H7 (cell line): Measurements from ENCODE around the gene NR2F1-AS1. TPM values are rescaled to one million over a fixed set of nuclear protein-coding genes. Genes with fewer than 3 reads are reported as not detected.

Source experiments
- DNase-seq: peaks from one replicate; pipeline ENCODE4 v3.0.0; 2012
- H3K27me3 ChIP-seq: 2 replicates; pipeline ENCODE4 v1.6.0; 2011; ENCODE audit warnings: mild to moderate bottlenecking, low read length; ENCODE audit not compliant: control insufficient read depth, insufficient read depth
- H3K36me3 ChIP-seq: replicated peaks from 2 replicates; pipeline ENCODE4 v1.5.1; 2011; ENCODE audit warnings: low read length; ENCODE audit not compliant: control insufficient read depth, insufficient read depth
- H3K4me3 ChIP-seq: 2 replicates; pipeline ENCODE4 v1.5.1; 2011; ENCODE audit warnings: low read depth, mild to moderate bottlenecking, control low read depth, low read length, moderate library complexity; ENCODE audit not compliant: insufficient read depth
- total RNA-seq: library from RNA; depleted of rRNA; stranded (reverse); fragments of >200 nt; shearing (Covaris generic); gene quantifications from 2 replicates; pipeline ENCODE4 v1.2.3, GENCODE V29; 2014

Gene NR2F1-AS1
- total RNA-seq, 1 experiment from 2014 or later, result 1.1 TPM

- no peak overlapping the region for H3K4me3 ChIP-seq
- H3K27me3 ChIP-seq, result no peaks in the 10 kb centered on the region
- no peak for DNase-seq
- no peaks in the 10 kb centered on the region for H3K36me3 ChIP-seq
These were observed 147.6 kb downstream of the NR2F1-AS1 start for GRCh38 chr5:93433422-93433821.

GRCh38 chr5:93431250-93431649 lies 149.8 kb downstream of the NR2F1-AS1 start:
- Histone ChIP-seq H3K36me3 (no peaks in the 10 kb centered on the region), H3K27me3 (no peaks in the 10 kb centered on the region; the same call in 1 of the 2 replicates), H3K4me3 (no peak overlapping the region)
- DNase-seq, result no peak

GRCh38 chr5:93430673-93431199 lies 150.3 kb downstream of the NR2F1-AS1 start:
- H3K4me3 ChIP-seq, result no peak overlapping the region
- H3K36me3 ChIP-seq, result no peaks in the 10 kb centered on the region
- no peak for DNase-seq
- H3K27me3 ChIP-seq, result no peaks in the 10 kb centered on the region; the same call in 1 of the 2 replicates

- no peak overlapping the region for H3K4me3 ChIP-seq
- DNase-seq, result no peak
- no peaks in the 10 kb centered on the region for H3K36me3 ChIP-seq
- H3K27me3 ChIP-seq, result no peaks in the 10 kb centered on the region; the same call in 1 of the 2 replicates
These were observed 150.9 kb downstream of the NR2F1-AS1 start for GRCh38 chr5:93430118-93430517.

GRCh38 chr5:93428868-93429267 lies 152.2 kb downstream of the NR2F1-AS1 start:
- Histone ChIP-seq H3K36me3 (no peaks in the 10 kb centered on the region), H3K4me3 (no peak overlapping the region), H3K27me3 (no peaks in the 10 kb centered on the region; the same call in 1 of the 2 replicates)
- no peak for DNase-seq

- DNase-seq, result no peak
- H3K27me3 ChIP-seq, result no peaks in the 10 kb centered on the region; the same call in 1 of the 2 replicates
- no peak overlapping the region for H3K4me3 ChIP-seq
- no peaks in the 10 kb centered on the region for H3K36me3 ChIP-seq
These were observed 153.7 kb downstream of the NR2F1-AS1 start for GRCh38 chr5:93427316-93427715.

GRCh38 chr5:93425096-93425495 lies 155.9 kb downstream of the NR2F1-AS1 start:
- no peaks in the 10 kb centered on the region; the same call in 1 of the 2 replicates for H3K27me3 ChIP-seq
- H3K4me3 ChIP-seq, result no peak overlapping the region
- H3K36me3 ChIP-seq, result no peaks in the 10 kb centered on the region
- no peak for DNase-seq

- H3K27me3 ChIP-seq, result no peaks in the 10 kb centered on the region; the same call in 1 of the 2 replicates
- no peak overlapping the region for H3K4me3 ChIP-seq
- H3K36me3 ChIP-seq, result no peaks in the 10 kb centered on the region
- no peak for DNase-seq
These were observed 157.7 kb downstream of the NR2F1-AS1 start for GRCh38 chr5:93423300-93423699.

- Histone ChIP-seq H3K4me3 (no peak overlapping the region), H3K27me3 (no peaks in the 10 kb centered on the region), H3K36me3 (no peaks in the 10 kb centered on the region)
- DNase-seq, result no peak
These were observed 158.3 kb downstream of the NR2F1-AS1 start for GRCh38 chr5:93422652-93423280.

GRCh38 chr5:93421987-93422401 lies 159.0 kb downstream of the NR2F1-AS1 start:
- Histone ChIP-seq H3K4me3 (no peak overlapping the region), H3K27me3 (no peaks in the 10 kb centered on the region), H3K36me3 (no peaks in the 10 kb centered on the region)
- no peak for DNase-seq

GRCh38 chr5:93421468-93421867 lies 159.6 kb downstream of the NR2F1-AS1 start:
- H3K4me3 ChIP-seq, result no peak overlapping the region
- H3K27me3 ChIP-seq, result no peaks in the 10 kb centered on the region
- peak; percentile 35 for DNase-seq
- no peaks in the 10 kb centered on the region for H3K36me3 ChIP-seq

- no peak overlapping the region for H3K4me3 ChIP-seq
- no peak for DNase-seq
These were observed 163.5 kb downstream of the NR2F1-AS1 start for GRCh38 chr5:93417490-93417889.

GRCh38 chr5:93415819-93416218 lies 165.2 kb downstream of the NR2F1-AS1 start:
- Histone ChIP-seq H3K36me3 (no peaks in the 10 kb centered on the region), H3K4me3 (no peak overlapping the region), H3K27me3 (no peaks in the 10 kb centered on the region)
- DNase-seq, result no peak

More at GRCh38 chr5:93417490-93417889, 163.5 kb downstream of the NR2F1-AS1 start:
- Histone ChIP-seq H3K27me3 (no peaks in the 10 kb centered on the region), H3K36me3 (no peaks in the 10 kb centered on the region)

GRCh38 chr5:93411716-93412115 lies 169.3 kb downstream of the NR2F1-AS1 start:
- H3K36me3 ChIP-seq, result no peaks in the 10 kb centered on the region
- no peak overlapping the region for H3K4me3 ChIP-seq
- DNase-seq, result no peak
- no peaks in the 10 kb centered on the region for H3K27me3 ChIP-seq

- no peak overlapping the region for H3K4me3 ChIP-seq
- H3K27me3 ChIP-seq, result no peaks in the 10 kb centered on the region
- H3K36me3 ChIP-seq, result no peaks in the 10 kb centered on the region
- DNase-seq, result no peak
These were observed 171.3 kb downstream of the NR2F1-AS1 start for GRCh38 chr5:93409691-93410090.
